ENCODE results near the gene SGCA. TPM values are rescaled to one million over a fixed set of nuclear protein-coding genes. Genes with fewer than 3 reads are reported as not detected.

SGCA gene
- total and polyA plus RNA-seq, 9 of the 15 experiments (the other 6 are each of a cell fraction or from before 2014, with no cell fraction given): not detected

DNA sequence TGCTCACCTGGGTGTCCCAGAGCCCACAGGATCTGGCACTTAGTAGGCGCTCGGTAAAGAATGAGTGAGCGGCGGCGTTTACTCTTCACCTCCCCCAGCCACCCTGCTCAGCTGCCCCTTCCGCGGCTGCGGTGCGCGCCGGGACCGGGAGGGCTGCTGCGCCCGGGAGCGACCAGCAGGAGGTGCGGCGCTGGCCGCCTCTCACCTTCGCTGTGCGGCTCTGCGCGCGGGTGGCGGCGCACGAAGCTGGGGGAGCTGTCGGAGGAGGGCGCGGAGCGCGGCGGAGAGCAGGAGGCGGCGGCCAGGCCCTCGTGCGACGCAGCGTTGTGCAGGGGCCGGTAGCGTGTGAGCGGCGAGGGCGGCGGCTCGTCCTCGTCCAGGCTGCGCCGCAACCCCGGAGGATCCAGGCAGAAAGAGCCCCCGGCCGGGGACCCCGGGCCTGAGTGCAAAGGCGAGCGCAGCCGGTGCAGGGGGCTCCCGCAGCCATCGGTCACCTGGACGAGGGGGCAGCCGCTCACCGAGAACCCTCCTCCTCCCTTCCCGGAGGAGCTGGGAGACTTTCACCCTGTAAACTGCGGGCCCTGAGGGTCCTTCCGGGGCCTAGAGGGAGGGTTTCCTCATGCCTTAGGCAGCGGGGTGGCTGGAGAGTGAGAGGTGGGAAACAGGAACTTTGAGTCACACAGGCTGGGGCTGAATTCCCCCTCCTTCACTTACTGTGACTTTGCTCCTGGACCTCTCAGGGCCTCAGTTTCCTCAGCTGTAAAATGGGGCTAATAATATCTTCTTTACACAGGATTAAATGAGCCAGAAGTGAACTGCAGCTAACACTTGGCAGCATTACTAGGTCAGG, 48.4 kb upstream of the SGCA start (continued):
- TF ChIP-seq, protein P1, sequence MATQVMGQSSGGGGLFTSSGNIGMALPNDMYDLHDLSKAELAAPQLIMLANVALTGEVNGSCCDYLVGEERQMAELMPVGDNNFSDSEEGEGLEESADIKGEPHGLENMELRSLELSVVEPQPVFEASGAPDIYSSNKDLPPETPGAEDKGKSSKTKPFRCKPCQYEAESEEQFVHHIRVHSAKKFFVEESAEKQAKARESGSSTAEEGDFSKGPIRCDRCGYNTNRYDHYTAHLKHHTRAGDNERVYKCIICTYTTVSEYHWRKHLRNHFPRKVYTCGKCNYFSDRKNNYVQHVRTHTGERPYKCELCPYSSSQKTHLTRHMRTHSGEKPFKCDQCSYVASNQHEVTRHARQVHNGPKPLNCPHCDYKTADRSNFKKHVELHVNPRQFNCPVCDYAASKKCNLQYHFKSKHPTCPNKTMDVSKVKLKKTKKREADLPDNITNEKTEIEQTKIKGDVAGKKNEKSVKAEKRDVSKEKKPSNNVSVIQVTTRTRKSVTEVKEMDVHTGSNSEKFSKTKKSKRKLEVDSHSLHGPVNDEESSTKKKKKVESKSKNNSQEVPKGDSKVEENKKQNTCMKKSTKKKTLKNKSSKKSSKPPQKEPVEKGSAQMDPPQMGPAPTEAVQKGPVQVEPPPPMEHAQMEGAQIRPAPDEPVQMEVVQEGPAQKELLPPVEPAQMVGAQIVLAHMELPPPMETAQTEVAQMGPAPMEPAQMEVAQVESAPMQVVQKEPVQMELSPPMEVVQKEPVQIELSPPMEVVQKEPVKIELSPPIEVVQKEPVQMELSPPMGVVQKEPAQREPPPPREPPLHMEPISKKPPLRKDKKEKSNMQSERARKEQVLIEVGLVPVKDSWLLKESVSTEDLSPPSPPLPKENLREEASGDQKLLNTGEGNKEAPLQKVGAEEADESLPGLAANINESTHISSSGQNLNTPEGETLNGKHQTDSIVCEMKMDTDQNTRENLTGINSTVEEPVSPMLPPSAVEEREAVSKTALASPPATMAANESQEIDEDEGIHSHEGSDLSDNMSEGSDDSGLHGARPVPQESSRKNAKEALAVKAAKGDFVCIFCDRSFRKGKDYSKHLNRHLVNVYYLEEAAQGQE (IDR thresholded peaks at IDR 0.05; ENCODE audit: borderline replicate concordance): no peak
- TF ChIP-seq, protein P1 (CRISPR knock-in tag; IDR thresholded peaks at IDR 0.05; ENCODE audit: low read depth): no peak
- TF ChIP-seq RCOR1 (IDR thresholded peaks at IDR 0.05; ENCODE audit: borderline replicate concordance in 1 of 2, low read depth in 2 of 2, low read length in 2 of 2) (0 out of 4 replicates have a peak, but pooled peaks of 1 of the 2 experiments have one; percentile 27), ZNF76 (CRISPR knock-in tag; IDR thresholded peaks at IDR 0.05; ENCODE audit: borderline replicate concordance) (no peak), MTA3 (IDR thresholded peaks at IDR 0.05; ENCODE audit: borderline replicate concordance) (peak; percentile 58; the same call in 1 of the 2 replicates), RB1 (IDR thresholded peaks at IDR 0.05; ENCODE audit: low read depth) (peak; percentile 89), COPS2 (conservative IDR thresholded peaks at IDR 0.05) (no peak), HDAC1 (IDR thresholded peaks at IDR 0.05) (no peak), ADNP (tag; IDR thresholded peaks at IDR 0.05) (no peak), SMC3 (conservative IDR thresholded peaks at IDR 0.05; ENCODE audit: insufficient read depth, low read depth, low read length) (peak; percentile 54), NFIX (CRISPR knock-in tag; IDR thresholded peaks at IDR 0.05; ENCODE audit: low read depth) (no peak)
- TF ChIP-seq, protein P2, sequence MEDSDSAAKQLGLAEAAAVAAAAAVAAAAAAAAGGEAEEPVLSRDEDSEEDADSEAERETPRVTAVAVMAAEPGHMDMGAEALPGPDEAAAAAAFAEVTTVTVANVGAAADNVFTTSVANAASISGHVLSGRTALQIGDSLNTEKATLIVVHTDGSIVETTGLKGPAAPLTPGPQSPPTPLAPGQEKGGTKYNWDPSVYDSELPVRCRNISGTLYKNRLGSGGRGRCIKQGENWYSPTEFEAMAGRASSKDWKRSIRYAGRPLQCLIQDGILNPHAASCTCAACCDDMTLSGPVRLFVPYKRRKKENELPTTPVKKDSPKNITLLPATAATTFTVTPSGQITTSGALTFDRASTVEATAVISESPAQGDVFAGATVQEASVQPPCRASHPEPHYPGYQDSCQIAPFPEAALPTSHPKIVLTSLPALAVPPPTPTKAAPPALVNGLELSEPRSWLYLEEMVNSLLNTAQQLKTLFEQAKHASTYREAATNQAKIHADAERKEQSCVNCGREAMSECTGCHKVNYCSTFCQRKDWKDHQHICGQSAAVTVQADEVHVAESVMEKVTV (CRISPR knock-in tag; IDR thresholded peaks at IDR 0.05): peak; percentile 19; the same call in 1 of the 2 replicates
- TF ChIP-seq, protein P3, sequence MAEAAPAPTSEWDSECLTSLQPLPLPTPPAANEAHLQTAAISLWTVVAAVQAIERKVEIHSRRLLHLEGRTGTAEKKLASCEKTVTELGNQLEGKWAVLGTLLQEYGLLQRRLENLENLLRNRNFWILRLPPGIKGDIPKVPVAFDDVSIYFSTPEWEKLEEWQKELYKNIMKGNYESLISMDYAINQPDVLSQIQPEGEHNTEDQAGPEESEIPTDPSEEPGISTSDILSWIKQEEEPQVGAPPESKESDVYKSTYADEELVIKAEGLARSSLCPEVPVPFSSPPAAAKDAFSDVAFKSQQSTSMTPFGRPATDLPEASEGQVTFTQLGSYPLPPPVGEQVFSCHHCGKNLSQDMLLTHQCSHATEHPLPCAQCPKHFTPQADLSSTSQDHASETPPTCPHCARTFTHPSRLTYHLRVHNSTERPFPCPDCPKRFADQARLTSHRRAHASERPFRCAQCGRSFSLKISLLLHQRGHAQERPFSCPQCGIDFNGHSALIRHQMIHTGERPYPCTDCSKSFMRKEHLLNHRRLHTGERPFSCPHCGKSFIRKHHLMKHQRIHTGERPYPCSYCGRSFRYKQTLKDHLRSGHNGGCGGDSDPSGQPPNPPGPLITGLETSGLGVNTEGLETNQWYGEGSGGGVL (CRISPR knock-in tag; IDR thresholded peaks at IDR 0.05): no peak
- TF ChIP-seq, protein P4, sequence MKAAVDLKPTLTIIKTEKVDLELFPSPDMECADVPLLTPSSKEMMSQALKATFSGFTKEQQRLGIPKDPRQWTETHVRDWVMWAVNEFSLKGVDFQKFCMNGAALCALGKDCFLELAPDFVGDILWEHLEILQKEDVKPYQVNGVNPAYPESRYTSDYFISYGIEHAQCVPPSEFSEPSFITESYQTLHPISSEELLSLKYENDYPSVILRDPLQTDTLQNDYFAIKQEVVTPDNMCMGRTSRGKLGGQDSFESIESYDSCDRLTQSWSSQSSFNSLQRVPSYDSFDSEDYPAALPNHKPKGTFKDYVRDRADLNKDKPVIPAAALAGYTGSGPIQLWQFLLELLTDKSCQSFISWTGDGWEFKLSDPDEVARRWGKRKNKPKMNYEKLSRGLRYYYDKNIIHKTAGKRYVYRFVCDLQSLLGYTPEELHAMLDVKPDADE (conservative IDR thresholded peaks at IDR 0.05; ENCODE audit: control insufficient read depth, low read depth, low read length): 0 out of 2 replicates have a peak, but pooled peaks have one; percentile 16
